ENCODE data around the gene TRIM5.

TRIM5 gene

GRCh38 chr11:5621580-5621979 lies 63.3 kb downstream of the TRIM5 start:
- DNase-seq: no peak

- DNase-seq: no peak
Observed at GRCh38 chr11:5620651-5621521, 64.0 kb downstream of the TRIM5 start.

- DNase-seq: no peak
Observed at GRCh38 chr11:5618807-5619206, 66.1 kb downstream of the TRIM5 start.

Data from activated CD4-positive, alpha-beta T cell treated with anti-CD3 and anti-CD28 coated beads, Interleukin-2, amount 50 U/mL, for 48 hours (primary cell).